ENCODE data around the gene PTCD1. TPM values are rescaled to one million over a fixed set of nuclear protein-coding genes. Genes with fewer than 3 reads are reported as not detected.
A peak's percentile ranks its signal among the peaks of the same experiment; 100 is the strongest.
"Not testable (repeated sequence)": the region's sequence is repeated elsewhere in the genome, so short reads cannot be mapped to it uniquely, and the experiment has no call there.

PTCD1 gene
- total RNA-seq, 6 donors from 2014 or later: 6.3 to 13.4 (median 7.6) TPM

GRCh38 chr7:99380823-99381663, 57.6 kb downstream of the PTCD1 start:
- Histone ChIP-seq H3K9me3 (no peaks in the 10 kb centered on the region), H3K27ac (peak overlapping the region; percentile 83 to 96 (median 93)), H3K4me1 (peaks cover 43 to 65% (median 50%) of the 10 kb centered on the region in 4 donors), H3K4me3 (peak overlapping the region in 3 of 4 donors; percentile 2 to 31 (median 12)), H3K36me3 (peaks cover 0 to 45% (median 24%) of the 10 kb centered on the region in 4 donors), H3K27me3 (no peaks in the 10 kb centered on the region)
- WGBS, 2 donors: 55 to 59% methylated on average over 9 to 16 of the region's 16 CpGs
- DNase-seq: peak in 1 of 2 donors; percentile 63
- no peak for TF ChIP-seq EP300 (IDR thresholded peaks at IDR 0.05)
- TF ChIP-seq CTCF (IDR thresholded peaks at IDR 0.05): no peak
- TF ChIP-seq POLR2AphosphoS5 (IDR thresholded peaks at IDR 0.05): peak in 1 of 2 donors; percentile 2
- TF ChIP-seq POLR2A (IDR thresholded peaks at IDR 0.05): no peak
- peak; percentile 1 to 52 for ATAC-seq (ENCODE audit: low FRiP score in 2 of 2)

GRCh38 chr7:99380032-99380822, 58.4 kb downstream of the PTCD1 start:
- 37 to 38% methylated on average over 12 of the region's 12 CpGs for WGBS, 2 donors
- peak in 1 of 2 donors; percentile 81 for DNase-seq
- peak overlapping the region in 3 of 4 donors; percentile 11 to 31 (median 12) for H3K4me3 ChIP-seq

GRCh38 chr7:99379693-99380031, 58.9 kb downstream of the PTCD1 start:
- H3K4me3 ChIP-seq: peak overlapping the region in 3 of 4 donors; percentile 11 to 31 (median 12)
- peaks cover 0 to 36% (median 16%) of the 10 kb centered on the region in 4 donors for H3K36me3 ChIP-seq
- peaks cover 50 to 72% (median 55%) of the 10 kb centered on the region in 4 donors for H3K4me1 ChIP-seq
- not testable (repeated sequence) for H3K9me3 ChIP-seq; H3K27me3 ChIP-seq; ATAC-seq (ENCODE audit: low FRiP score in 2 of 2); DNase-seq
- peak overlapping the region; percentile 83 to 96 (median 93) for H3K27ac ChIP-seq
- WGBS, 2 donors: 45 to 47% methylated on average over 7 of the region's 7 CpGs

More at GRCh38 chr7:99380032-99380822, 58.4 kb downstream of the PTCD1 start:
- Histone ChIP-seq H3K27me3 (no peaks in the 10 kb centered on the region), H3K36me3 (peaks cover 0 to 36% (median 17%) of the 10 kb centered on the region in 4 donors), H3K9me3 (no peaks in the 10 kb centered on the region), H3K27ac (peak overlapping the region; percentile 83 to 96 (median 93)), H3K4me1 (peaks cover 50 to 72% (median 55%) of the 10 kb centered on the region in 4 donors)
- peak; percentile 38 to 73 for ATAC-seq (ENCODE audit: low FRiP score in 2 of 2)
- TF ChIP-seq EP300 (IDR thresholded peaks at IDR 0.05) (no peak), POLR2AphosphoS5 (IDR thresholded peaks at IDR 0.05) (peak in 1 of 2 donors; percentile 32), POLR2A (IDR thresholded peaks at IDR 0.05) (peak in 2 of 4 donors; percentile 32 to 44)

- TF ChIP-seq CTCF (IDR thresholded peaks at IDR 0.05) (peak in 2 of 6 experiments; percentile 16 to 34), EP300 (IDR thresholded peaks at IDR 0.05) (peak in 1 of 4 donors; percentile 51), POLR2AphosphoS5 (IDR thresholded peaks at IDR 0.05) (peak; percentile 74 to 78), POLR2A (IDR thresholded peaks at IDR 0.05) (peak in 1 of 4 donors; percentile 22)
- peak overlapping the region; percentile 83 to 96 (median 93) for H3K27ac ChIP-seq
- no peaks in the 10 kb centered on the region for H3K27me3 ChIP-seq
- H3K4me3 ChIP-seq: peak overlapping the region in 3 of 4 donors; percentile 11 to 31 (median 12)
- peak; percentile 81 to 87 for ATAC-seq (ENCODE audit: low FRiP score in 2 of 2)
- 8 to 10% methylated on average over 7 of the region's 7 CpGs for WGBS, 2 donors
- H3K9me3 ChIP-seq: no peaks in the 10 kb centered on the region
- peak in 1 of 2 donors; percentile 94 for DNase-seq
- peaks cover 0 to 36% (median 16%) of the 10 kb centered on the region in 4 donors for H3K36me3 ChIP-seq
- peaks cover 50 to 71% (median 52%) of the 10 kb centered on the region in 4 donors for H3K4me1 ChIP-seq
These were observed 59.5 kb downstream of the PTCD1 start for GRCh38 chr7:99379043-99379577.

- ATAC-seq (ENCODE audit: low FRiP score in 2 of 2): peak; percentile 83 to 85
- DNase-seq: peak; percentile 90 to 96
- peak overlapping the region; percentile 76 to 99 (median 88) for H3K4me3 ChIP-seq
- WGBS, 2 donors: 8 to 33% methylated on average over 4 to 18 of the region's 58 CpGs
- no peaks in the 10 kb centered on the region for H3K9me3 ChIP-seq
- peaks cover 0 to 22% (median 16%) of the 10 kb centered on the region in 4 donors for H3K36me3 ChIP-seq
- H3K27ac ChIP-seq: peak overlapping the region; percentile 93 to 98 (median 96)
- peaks cover 45 to 71% (median 51%) of the 10 kb centered on the region in 4 donors for H3K4me1 ChIP-seq
- TF ChIP-seq POLR2AphosphoS5 (IDR thresholded peaks at IDR 0.05) (peak; percentile 78 to 85), POLR2A (IDR thresholded peaks at IDR 0.05) (peak in 2 of 4 donors; percentile 60 to 69), EP300 (IDR thresholded peaks at IDR 0.05) (peak in 1 of 4 donors; percentile 51), CTCF (IDR thresholded peaks at IDR 0.05) (peak in 1 of 6 experiments; percentile 13)
- H3K27me3 ChIP-seq: no peaks in the 10 kb centered on the region
These were observed 63.4 kb downstream of the PTCD1 start for GRCh38 chr7:99375070-99375807.

All from upper lobe of left lung (tissue), 6 donors.